ENCODE measurements around the gene DGKB. TPM values are rescaled to one million over a fixed set of nuclear protein-coding genes. Genes with fewer than 3 reads are reported as not detected.

DGKB gene
- total and polyA plus RNA-seq, 9 donors = under 0.01 to 1.3 (median 0.28) TPM; not detected in 2

GRCh38 chr7:14666304-14666703 is 236.2 kb downstream of the DGKB start:
- no peak overlapping the region for H3K27ac ChIP-seq
- no peaks in the 10 kb centered on the region for H3K27me3 ChIP-seq
- no peaks in the 10 kb centered on the region for H3K9me3 ChIP-seq
- TF ChIP-seq EP300 (IDR thresholded peaks at IDR 0.05) (no peak), CTCF (IDR thresholded peaks at IDR 0.05) (no peak), POLR2A (IDR thresholded peaks at IDR 0.05) (no peak)
- no peak for DNase-seq
- H3K36me3 ChIP-seq = no peaks in the 10 kb centered on the region
- H3K4me3 ChIP-seq = no peak overlapping the region
- intact Hi-C loops (cut with DNase I) = no loop called here
- 4 to 14% (median 7%) methylated on average over 1 of the region's 1 CpG for WGBS, 3 donors
- no peaks in the 10 kb centered on the region for H3K4me1 ChIP-seq (ENCODE audit: insufficient read depth)

GRCh38 chr7:14639801-14640200 is 262.8 kb downstream of the DGKB start:
- no peak for TF ChIP-seq CTCF (IDR thresholded peaks at IDR 0.05)
- TF ChIP-seq EP300 (IDR thresholded peaks at IDR 0.05) = no peak
- no peak for TF ChIP-seq POLR2A (IDR thresholded peaks at IDR 0.05)
- Histone ChIP-seq H3K4me3 (no peak overlapping the region), H3K36me3 (no peaks in the 10 kb centered on the region), H3K4me1 (ENCODE audit: insufficient read depth) (no peaks in the 10 kb centered on the region), H3K27me3 (no peaks in the 10 kb centered on the region), H3K9me3 (no peaks in the 10 kb centered on the region), H3K27ac (no peak overlapping the region)
- intact Hi-C loops (cut with DNase I) = no loop called here
- 29 to 56% (median 33%) methylated on average over 1 of the region's 1 CpG for WGBS, 3 donors
- DNase-seq = no peak

DNA sequence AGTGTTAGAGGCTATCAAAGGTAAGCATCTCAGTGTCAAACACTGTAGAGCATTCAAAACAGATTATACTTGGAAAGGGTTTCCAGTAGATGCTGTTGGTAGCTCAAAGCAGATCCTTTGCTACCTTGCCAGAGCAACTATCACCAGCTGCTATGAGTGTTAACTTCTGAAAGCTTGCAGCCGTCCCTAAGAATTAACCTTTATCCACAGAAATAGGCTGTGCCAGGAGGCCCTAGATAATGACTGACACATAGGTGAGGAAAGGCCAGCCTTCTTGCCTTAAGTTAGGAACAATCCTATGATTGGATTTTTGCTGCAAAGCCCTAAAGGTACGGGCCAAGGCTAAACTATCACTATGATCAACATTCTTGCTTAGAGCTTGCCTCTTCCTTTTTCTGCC is 263.2 kb downstream of the DGKB start:
- intact Hi-C loops (cut with DNase I) = no loop called here
- no peak for DNase-seq

DNA sequence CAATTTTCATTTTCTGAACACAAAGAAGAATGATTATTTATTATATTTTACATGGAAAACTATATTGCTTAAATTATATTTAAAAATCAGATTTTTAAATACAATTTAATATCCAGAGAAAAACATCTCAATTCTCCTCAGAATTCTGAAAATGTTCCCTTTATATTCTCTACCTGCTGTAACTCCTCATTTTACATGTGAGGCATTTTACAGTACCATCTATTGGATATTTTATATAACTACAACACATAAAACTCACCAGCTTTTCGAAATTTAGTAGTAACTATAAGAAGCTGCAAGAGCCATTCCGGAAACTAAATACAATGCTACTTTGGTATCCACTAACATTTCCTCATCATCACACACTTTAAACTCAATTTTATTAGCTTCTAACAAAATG is 264.6 kb downstream of the DGKB start:
- no peaks in the 10 kb centered on the region for H3K4me1 ChIP-seq (ENCODE audit: insufficient read depth)
- no peak overlapping the region for H3K4me3 ChIP-seq
- no peak for TF ChIP-seq EP300 (IDR thresholded peaks at IDR 0.05)
- TF ChIP-seq POLR2A (IDR thresholded peaks at IDR 0.05) = no peak
- no peak for TF ChIP-seq CTCF (IDR thresholded peaks at IDR 0.05)
- H3K27ac ChIP-seq = no peak overlapping the region
- H3K36me3 ChIP-seq = no peaks in the 10 kb centered on the region
- DNase-seq = no peak
- no peaks in the 10 kb centered on the region for H3K27me3 ChIP-seq
- 61 to 76% (median 62%) methylated on average over 2 of the region's 2 CpGs for WGBS, 3 donors
- no peaks in the 10 kb centered on the region for H3K9me3 ChIP-seq
- intact Hi-C loops (cut with DNase I) = no loop called here

More for the DNA sequence above, 263.2 kb downstream of the DGKB start:
- Histone ChIP-seq H3K9me3 (no peaks in the 10 kb centered on the region), H3K4me3 (no peak overlapping the region), H3K4me1 (ENCODE audit: insufficient read depth) (no peaks in the 10 kb centered on the region), H3K36me3 (no peaks in the 10 kb centered on the region), H3K27ac (no peak overlapping the region), H3K27me3 (no peaks in the 10 kb centered on the region)
- TF ChIP-seq EP300 (IDR thresholded peaks at IDR 0.05) (no peak), CTCF (IDR thresholded peaks at IDR 0.05) (no peak), POLR2A (IDR thresholded peaks at IDR 0.05) (no peak)
- WGBS, 3 donors = 28 to 40% (median 38%) methylated on average over 2 of the region's 2 CpGs

DNA sequence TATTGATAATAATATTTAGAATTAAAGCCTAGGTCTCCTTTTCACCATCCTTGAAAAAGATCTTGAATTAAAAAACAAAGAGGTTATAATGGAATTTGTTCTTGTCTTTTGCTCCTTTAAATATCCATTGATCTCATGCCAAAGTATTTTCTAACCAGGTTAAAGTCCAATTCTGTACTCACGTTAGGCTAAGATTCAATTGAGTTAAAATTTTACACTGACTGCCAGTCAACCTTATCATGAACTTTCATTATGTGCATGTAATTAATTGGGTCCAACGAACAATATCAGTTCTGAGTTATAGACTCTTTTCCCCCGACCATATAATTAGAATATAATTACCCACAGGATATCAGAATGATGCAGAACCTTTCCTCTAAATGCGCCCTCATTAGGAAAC is 266.6 kb downstream of the DGKB start:
- H3K4me1 ChIP-seq (ENCODE audit: insufficient read depth) = no peaks in the 10 kb centered on the region
- intact Hi-C loops (cut with DNase I) = no loop called here
- H3K4me3 ChIP-seq = no peak overlapping the region
- no peaks in the 10 kb centered on the region for H3K9me3 ChIP-seq
- H3K36me3 ChIP-seq = no peaks in the 10 kb centered on the region
- TF ChIP-seq EP300 (IDR thresholded peaks at IDR 0.05) = no peak
- no peak for TF ChIP-seq POLR2A (IDR thresholded peaks at IDR 0.05)
- TF ChIP-seq CTCF (IDR thresholded peaks at IDR 0.05) = no peak
- H3K27ac ChIP-seq = no peak overlapping the region
- H3K27me3 ChIP-seq = no peaks in the 10 kb centered on the region
- WGBS, 3 donors = 45 to 56% (median 53%) methylated on average over 4 of the region's 4 CpGs
- no peak for DNase-seq

Data from ovary (tissue), 9 donors.